ENCODE results near the gene C11orf91.

C11orf91 gene

DNA sequence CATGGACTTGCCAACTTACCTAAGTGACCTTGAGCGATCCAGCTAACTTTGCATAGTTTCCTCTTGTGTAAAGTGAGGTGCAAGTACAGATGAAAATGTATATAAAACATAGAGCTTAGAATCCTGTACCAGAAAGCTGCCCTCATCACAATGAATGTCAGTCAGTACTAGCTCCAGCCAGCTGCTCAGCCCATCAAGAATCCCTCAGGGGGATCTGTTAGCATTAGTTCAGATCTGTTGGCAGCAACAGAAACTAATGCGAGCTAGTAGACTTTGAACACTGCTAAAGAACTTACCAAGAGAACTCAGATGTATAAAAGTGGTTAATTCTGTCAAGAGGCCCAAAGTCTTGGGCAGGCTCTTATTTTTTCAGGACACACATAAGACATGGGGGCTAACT, 6.3 kb upstream of the C11orf91 start:
- POLR2A ChIA-PET, result no interaction called here
- TF ChIP-seq ELF4 (IDR thresholded peaks at IDR 0.05), result no peak
- no peak for TF ChIP-seq BHLHE40 (IDR thresholded peaks at IDR 0.05; ENCODE audit: borderline replicate concordance)
- TF ChIP-seq ARNT (IDR thresholded peaks at IDR 0.05), result no peak
- CTCF ChIA-PET, result no interaction called here
- DNase-seq (ENCODE audit: extremely low spot score), result no peak

DNA sequence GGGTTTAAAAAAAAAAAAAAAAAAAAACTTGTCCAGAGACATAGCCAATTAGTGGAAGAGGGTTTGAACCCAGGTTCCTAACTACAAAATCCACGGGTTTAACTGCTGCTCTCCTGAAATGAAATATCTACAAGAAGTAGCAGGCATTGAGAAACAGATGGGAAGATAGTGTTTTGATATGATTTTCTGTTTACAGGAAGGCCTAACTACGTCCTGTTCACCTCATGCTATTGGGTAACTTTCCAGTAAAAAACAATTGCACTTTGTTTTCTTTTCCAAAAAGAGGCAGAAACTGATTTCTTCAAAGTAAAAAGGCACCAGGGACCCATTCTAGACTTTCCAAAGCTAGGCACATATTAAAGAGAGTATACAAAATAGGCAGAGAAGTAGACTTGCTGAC, 5.9 kb upstream of the C11orf91 start:
- POLR2A ChIA-PET, result no interaction called here
- DNase-seq (ENCODE audit: extremely low spot score), result no peak
- CTCF ChIA-PET, result no interaction called here
- TF ChIP-seq HDGF (IDR thresholded peaks at IDR 0.05; ENCODE audit: borderline replicate concordance), result no peak
- TF ChIP-seq FOXM1 (IDR thresholded peaks at IDR 0.05; ENCODE audit: borderline replicate concordance), result no peak

DNA sequence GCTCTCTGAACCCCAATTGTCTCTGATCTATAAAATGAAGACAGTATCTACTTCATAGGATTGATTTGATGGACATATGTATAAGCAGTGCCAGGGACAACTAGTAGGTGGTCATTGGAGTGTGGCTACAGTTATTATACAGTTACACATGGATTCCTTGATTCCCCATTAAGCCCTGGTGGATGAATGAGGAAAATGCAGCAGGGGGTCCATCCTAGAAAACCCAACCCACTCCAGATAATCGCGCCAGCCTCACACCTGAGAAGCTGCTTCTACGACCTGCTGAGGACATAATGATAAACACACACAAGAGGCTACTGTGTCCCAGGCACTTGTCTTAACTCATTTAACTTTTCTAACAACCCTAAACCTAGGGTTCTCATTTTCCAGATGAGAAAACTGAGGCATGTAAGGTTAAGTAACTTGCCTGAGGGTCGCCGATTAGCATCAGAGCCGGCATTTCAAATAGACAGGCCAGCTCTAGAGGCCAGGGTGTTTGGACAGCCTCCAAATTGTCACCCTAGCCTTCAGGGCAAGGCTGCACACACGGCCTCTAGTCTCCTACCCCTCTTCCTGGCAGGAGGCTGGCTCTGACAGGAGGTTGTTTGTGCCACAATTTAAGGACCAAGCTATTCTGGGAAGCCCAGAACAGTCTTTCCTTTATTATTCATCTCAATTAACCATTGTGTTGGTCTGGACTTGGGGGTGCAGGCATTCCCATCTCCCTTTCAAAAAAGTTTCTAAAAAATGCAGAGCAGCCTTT, 3.8 kb upstream of the C11orf91 start:
- TF ChIP-seq, protein P1, sequence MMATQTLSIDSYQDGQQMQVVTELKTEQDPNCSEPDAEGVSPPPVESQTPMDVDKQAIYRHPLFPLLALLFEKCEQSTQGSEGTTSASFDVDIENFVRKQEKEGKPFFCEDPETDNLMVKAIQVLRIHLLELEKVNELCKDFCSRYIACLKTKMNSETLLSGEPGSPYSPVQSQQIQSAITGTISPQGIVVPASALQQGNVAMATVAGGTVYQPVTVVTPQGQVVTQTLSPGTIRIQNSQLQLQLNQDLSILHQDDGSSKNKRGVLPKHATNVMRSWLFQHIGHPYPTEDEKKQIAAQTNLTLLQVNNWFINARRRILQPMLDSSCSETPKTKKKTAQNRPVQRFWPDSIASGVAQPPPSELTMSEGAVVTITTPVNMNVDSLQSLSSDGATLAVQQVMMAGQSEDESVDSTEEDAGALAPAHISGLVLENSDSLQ (IDR thresholded peaks at IDR 0.05), result no peak
- TF ChIP-seq FOXA1 (IDR thresholded peaks at IDR 0.05), result no peak
- no peak for TF ChIP-seq ARNT (IDR thresholded peaks at IDR 0.05)
- no peak for TF ChIP-seq TARDBP (IDR thresholded peaks at IDR 0.05)
- TF ChIP-seq LEF1 (IDR thresholded peaks at IDR 0.05; ENCODE audit: borderline replicate concordance), result no peak
- TF ChIP-seq SUZ12 (IDR thresholded peaks at IDR 0.05), result no peak
- no peak for TF ChIP-seq L3MBTL2 (conservative IDR thresholded peaks at IDR 0.05)
- POLR2A ChIA-PET, result no interaction called here
- no peak for DNase-seq (ENCODE audit: extremely low spot score)
- CTCF ChIA-PET, result interaction anchor here (0.6 kb wide), 2 partner anchors 8 to 80 kb away, joined by 3 read pairs; no protein-coding TSS in a partner anchor

DNA sequence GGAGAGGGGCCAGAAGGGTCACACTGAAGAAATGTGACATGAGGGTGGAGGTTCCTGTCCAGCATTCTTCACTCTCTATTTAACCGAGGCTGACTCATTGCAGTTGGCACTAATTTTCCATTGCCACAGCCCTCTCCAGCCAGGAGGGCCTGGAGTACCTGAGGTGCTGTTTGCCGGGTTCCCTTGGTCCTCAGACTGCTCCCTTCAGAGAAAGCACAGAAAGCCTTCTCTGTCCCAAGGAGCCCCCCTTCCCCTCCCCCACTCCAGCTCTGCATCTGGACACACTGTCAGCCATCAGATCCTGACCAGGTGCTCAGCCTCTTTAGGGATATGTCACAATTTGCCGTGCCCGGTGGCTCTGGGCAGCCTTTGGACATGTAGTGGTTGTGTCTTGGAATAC, 3.2 kb upstream of the C11orf91 start:
- TF ChIP-seq BHLHE40 (IDR thresholded peaks at IDR 0.05; ENCODE audit: borderline replicate concordance) (no peak), HDGF (IDR thresholded peaks at IDR 0.05; ENCODE audit: borderline replicate concordance) (no peak), FOXK2 (IDR thresholded peaks at IDR 0.05) (no peak), TARDBP (IDR thresholded peaks at IDR 0.05) (no peak), NFRKB (IDR thresholded peaks at IDR 0.05) (no peak), SP1 (IDR thresholded peaks at IDR 0.05) (no peak), CTBP1 (IDR thresholded peaks at IDR 0.05; ENCODE audit: borderline replicate concordance) (no peak), LEF1 (IDR thresholded peaks at IDR 0.05; ENCODE audit: borderline replicate concordance) (no peak), SUZ12 (IDR thresholded peaks at IDR 0.05) (no peak), L3MBTL2 (conservative IDR thresholded peaks at IDR 0.05) (no peak), FOXA1 (IDR thresholded peaks at IDR 0.05) (no peak), FOXM1 (IDR thresholded peaks at IDR 0.05; ENCODE audit: borderline replicate concordance) (no peak), ARNT (IDR thresholded peaks at IDR 0.05) (no peak), ZNF384 (IDR thresholded peaks at IDR 0.05) (no peak), ELF4 (IDR thresholded peaks at IDR 0.05) (no peak)
- TF ChIP-seq, protein P1 (IDR thresholded peaks at IDR 0.05), result no peak
- no peak for DNase-seq (ENCODE audit: extremely low spot score)
- ChIA-PET POLR2A (no interaction called here), CTCF (interaction anchor here (0.6 kb wide), 1 partner anchor 9 kb away, joined by 3 read pairs; no protein-coding TSS in a partner anchor)

DNA sequence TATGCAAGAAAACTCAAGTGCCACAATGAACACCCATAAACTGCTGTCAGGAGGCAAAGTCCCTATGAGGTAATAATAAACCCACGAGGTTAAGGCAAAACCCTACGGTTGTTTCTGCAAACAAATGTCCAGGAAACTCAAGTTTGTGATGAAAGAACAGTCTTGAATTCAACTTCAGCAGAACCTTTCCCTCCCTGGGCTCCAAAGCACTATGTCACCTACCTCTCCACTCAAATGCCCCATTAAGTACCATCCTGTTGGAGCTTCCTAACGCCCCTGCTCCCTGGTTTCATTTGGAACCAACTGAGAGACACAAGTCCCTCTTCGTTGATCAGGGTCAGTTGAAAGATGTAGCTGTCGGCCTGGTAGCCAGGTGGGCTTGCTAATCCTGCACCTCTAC, 2.6 kb upstream of the C11orf91 start:
- ChIA-PET POLR2A (no interaction called here), CTCF (no interaction called here)
- no peak for DNase-seq (ENCODE audit: extremely low spot score)
- no peak for TF ChIP-seq NFRKB (IDR thresholded peaks at IDR 0.05)
- TF ChIP-seq FOXA1 (IDR thresholded peaks at IDR 0.05), result no peak
- no peak for TF ChIP-seq L3MBTL2 (conservative IDR thresholded peaks at IDR 0.05)
- TF ChIP-seq TARDBP (IDR thresholded peaks at IDR 0.05), result no peak
- TF ChIP-seq ARNT (IDR thresholded peaks at IDR 0.05), result no peak
- no peak for TF ChIP-seq CTBP1 (IDR thresholded peaks at IDR 0.05; ENCODE audit: borderline replicate concordance)
- no peak for TF ChIP-seq FOXK2 (IDR thresholded peaks at IDR 0.05)
- no peak for TF ChIP-seq ELF4 (IDR thresholded peaks at IDR 0.05)
- no peak for TF ChIP-seq BHLHE40 (IDR thresholded peaks at IDR 0.05; ENCODE audit: borderline replicate concordance)
- TF ChIP-seq SP1 (IDR thresholded peaks at IDR 0.05), result no peak
- TF ChIP-seq HDGF (IDR thresholded peaks at IDR 0.05; ENCODE audit: borderline replicate concordance), result no peak
- no peak for TF ChIP-seq LEF1 (IDR thresholded peaks at IDR 0.05; ENCODE audit: borderline replicate concordance)
- TF ChIP-seq FOXM1 (IDR thresholded peaks at IDR 0.05; ENCODE audit: borderline replicate concordance), result no peak
- TF ChIP-seq SUZ12 (IDR thresholded peaks at IDR 0.05), result no peak
- TF ChIP-seq ZNF384 (IDR thresholded peaks at IDR 0.05), result no peak
- TF ChIP-seq, protein P1 (IDR thresholded peaks at IDR 0.05), result no peak

DNA sequence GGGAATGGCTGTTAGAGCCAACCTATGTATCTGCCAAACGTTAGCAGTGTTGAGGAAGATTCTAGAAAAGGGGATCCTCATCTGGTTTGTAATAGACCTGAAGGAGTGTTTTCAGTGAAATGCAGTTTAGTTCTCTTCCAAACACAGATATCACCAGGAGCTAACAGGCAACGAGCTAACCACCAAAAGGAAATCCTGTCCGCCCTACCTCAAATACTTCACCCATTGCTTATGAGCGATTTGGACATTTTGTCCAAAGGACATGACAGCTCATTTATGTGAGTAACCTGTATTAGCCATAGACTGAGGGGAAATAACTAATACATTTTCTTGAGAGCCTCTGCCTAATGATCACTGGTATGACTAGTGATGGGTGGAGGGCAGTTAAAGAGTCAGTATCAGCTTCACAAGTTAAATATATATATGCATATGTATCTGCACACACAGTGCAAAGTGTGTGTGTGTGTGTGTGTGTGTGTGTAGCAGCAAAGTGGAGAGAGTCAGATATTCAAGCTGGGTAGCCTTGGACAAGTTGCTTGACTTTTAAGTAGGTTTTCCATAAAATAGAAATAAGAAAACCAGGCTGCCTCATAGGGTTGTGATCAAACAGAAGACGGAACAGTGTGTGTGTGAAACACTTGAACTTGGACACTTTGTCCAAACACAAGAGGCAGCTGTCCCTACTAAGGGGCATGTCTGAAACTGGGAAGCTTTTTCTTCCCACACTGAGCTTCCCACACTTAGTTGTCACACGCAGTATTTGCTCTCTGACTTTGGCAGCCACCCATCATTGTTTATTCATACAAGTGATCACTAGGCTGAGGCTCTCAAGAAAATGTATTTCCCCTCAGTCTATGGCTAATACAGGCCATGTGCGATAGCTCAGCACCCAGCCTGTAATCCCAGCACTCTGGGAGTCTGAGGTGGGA, 940 bp upstream of the C11orf91 start:
- TF ChIP-seq L3MBTL2 (conservative IDR thresholded peaks at IDR 0.05) (no peak), ARNT (IDR thresholded peaks at IDR 0.05) (no peak)
- ChIA-PET CTCF (interaction anchor here (0.5 to 2.4 kb wide), 3 partner anchors 14 to 528 kb away, joined by 6 to 15 read pairs (median 9); no protein-coding TSS in a partner anchor), POLR2A (interaction anchor here (0.9 to 2.6 kb wide), 6 partner anchors 8 to 101 kb away, joined by 3 to 15 read pairs (median 4); partner anchors contain the start of gene CD59)
- no peak for DNase-seq (ENCODE audit: extremely low spot score)
